PFSK-1 (cell line): Measurements from ENCODE around the gene DUOX1.

Source experiments
- FOXP2 ChIP-seq: optimal IDR thresholded peaks from 2 replicates; pipeline ENCODE3; 2011; ENCODE audit warnings: borderline replicate concordance, control low read depth, inconsistent platforms; ENCODE audit not compliant: insufficient read depth; ENCODE audit errors: extremely low read length, extremely low read depth
- POLR2AphosphoS5 ChIP-seq: IDR thresholded peaks from 2 replicates; pipeline ENCODE4 v1.6.1; 2012; ENCODE audit warnings: low read depth, mild to moderate bottlenecking, control low read depth, low read length, moderate library complexity
- SIN3A ChIP-seq: IDR thresholded peaks from 2 replicates; pipeline ENCODE4 v1.6.1; 2012; ENCODE audit warnings: mild to moderate bottlenecking, low read length, moderate library complexity, borderline replicate concordance; ENCODE audit not compliant: insufficient read depth
- TAF1 ChIP-seq: IDR thresholded peaks from 2 replicates; pipeline ENCODE4 v1.6.1; 2012; ENCODE audit warnings: low read length, control low read depth, borderline replicate concordance; ENCODE audit not compliant: insufficient read depth
- TF ChIP-seq, protein P1 (sequence below), 2 experiments: IDR thresholded peaks; 2 replicates each; pipeline versions ENCODE4 v1.6.1 to v1.8.0; 2011 to 2012; ENCODE audit warnings: low read depth in 2 of 2, low read length in 2 of 2, control low read depth in 1 of 2, inconsistent platforms in 1 of 2, mild to moderate bottlenecking in 1 of 2, moderate library complexity in 1 of 2; ENCODE audit not compliant: insufficient read depth in 1 of 2

DUOX1 gene

DNA sequence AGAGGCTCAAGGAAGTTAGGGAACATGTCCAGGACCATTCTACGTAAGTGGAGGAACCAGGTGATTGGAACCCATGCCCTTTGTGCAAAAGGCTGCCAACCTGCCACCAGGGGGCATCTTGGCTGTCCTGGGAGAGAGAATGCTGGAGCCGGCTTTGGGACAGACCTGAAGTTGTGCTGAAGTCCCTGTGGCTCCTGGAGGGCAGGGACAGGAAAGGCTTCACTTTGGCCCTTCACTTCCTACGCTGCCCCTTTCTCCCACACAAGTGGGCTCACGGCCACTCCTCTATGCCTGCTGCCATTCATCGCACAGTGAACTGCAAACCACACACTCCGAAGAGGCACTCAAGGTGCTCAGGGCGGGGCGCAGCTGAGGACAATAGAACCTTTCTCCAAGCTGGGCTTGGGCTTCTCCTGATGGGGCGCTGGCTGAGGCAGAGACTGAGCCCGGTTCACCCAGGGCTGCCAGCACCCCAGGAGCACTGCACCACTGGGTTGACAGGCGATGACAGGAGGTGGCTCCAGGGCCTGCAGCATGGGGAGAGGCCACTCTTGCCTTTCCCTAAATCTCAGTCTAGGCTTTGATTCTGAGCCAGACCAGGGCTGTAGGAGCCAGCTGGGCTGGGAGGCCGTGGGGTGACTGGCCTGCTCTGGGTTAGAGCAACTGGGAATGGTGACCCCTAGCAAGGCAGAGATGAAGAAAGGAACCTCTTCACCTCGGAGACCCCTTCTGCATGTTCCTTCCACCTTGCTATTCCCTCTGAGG is 49.6 kb downstream of the DUOX1 start:
- TF ChIP-seq POLR2AphosphoS5 (no peak), FOXP2 (no peak), SIN3A (no peak), TAF1 (no peak)
- TF ChIP-seq, protein P1, sequence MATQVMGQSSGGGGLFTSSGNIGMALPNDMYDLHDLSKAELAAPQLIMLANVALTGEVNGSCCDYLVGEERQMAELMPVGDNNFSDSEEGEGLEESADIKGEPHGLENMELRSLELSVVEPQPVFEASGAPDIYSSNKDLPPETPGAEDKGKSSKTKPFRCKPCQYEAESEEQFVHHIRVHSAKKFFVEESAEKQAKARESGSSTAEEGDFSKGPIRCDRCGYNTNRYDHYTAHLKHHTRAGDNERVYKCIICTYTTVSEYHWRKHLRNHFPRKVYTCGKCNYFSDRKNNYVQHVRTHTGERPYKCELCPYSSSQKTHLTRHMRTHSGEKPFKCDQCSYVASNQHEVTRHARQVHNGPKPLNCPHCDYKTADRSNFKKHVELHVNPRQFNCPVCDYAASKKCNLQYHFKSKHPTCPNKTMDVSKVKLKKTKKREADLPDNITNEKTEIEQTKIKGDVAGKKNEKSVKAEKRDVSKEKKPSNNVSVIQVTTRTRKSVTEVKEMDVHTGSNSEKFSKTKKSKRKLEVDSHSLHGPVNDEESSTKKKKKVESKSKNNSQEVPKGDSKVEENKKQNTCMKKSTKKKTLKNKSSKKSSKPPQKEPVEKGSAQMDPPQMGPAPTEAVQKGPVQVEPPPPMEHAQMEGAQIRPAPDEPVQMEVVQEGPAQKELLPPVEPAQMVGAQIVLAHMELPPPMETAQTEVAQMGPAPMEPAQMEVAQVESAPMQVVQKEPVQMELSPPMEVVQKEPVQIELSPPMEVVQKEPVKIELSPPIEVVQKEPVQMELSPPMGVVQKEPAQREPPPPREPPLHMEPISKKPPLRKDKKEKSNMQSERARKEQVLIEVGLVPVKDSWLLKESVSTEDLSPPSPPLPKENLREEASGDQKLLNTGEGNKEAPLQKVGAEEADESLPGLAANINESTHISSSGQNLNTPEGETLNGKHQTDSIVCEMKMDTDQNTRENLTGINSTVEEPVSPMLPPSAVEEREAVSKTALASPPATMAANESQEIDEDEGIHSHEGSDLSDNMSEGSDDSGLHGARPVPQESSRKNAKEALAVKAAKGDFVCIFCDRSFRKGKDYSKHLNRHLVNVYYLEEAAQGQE (IDR thresholded peaks at IDR 0.05; ENCODE audit: insufficient read depth in 1 of 2, low read depth in 2 of 2, low read length in 2 of 2) = no peak

DNA sequence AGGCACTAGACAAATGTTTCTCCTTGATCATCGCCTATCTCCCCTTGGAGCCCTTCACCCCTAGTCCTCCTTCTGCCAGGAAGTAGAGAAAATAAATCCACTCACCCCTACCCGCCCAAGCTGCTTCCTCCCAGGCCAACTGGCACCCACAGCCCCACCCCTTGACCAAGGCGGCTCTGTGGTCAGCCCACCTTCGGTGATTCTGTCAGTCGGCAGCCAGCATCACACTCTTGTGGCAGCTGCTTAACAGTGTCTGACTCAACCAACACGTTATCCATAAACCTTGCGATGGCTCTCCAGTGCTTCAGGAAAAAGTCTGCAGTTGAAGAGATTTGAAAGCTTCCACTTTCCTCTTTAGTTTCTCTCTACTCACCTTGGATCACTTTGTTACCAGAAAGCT is 50.4 kb downstream of the DUOX1 start:
- TF ChIP-seq SIN3A (no peak), POLR2AphosphoS5 (no peak), FOXP2 (no peak), TAF1 (no peak)
- TF ChIP-seq, protein P1 (IDR thresholded peaks at IDR 0.05; ENCODE audit: insufficient read depth in 1 of 2, low read depth in 2 of 2, low read length in 2 of 2) = no peak

DNA sequence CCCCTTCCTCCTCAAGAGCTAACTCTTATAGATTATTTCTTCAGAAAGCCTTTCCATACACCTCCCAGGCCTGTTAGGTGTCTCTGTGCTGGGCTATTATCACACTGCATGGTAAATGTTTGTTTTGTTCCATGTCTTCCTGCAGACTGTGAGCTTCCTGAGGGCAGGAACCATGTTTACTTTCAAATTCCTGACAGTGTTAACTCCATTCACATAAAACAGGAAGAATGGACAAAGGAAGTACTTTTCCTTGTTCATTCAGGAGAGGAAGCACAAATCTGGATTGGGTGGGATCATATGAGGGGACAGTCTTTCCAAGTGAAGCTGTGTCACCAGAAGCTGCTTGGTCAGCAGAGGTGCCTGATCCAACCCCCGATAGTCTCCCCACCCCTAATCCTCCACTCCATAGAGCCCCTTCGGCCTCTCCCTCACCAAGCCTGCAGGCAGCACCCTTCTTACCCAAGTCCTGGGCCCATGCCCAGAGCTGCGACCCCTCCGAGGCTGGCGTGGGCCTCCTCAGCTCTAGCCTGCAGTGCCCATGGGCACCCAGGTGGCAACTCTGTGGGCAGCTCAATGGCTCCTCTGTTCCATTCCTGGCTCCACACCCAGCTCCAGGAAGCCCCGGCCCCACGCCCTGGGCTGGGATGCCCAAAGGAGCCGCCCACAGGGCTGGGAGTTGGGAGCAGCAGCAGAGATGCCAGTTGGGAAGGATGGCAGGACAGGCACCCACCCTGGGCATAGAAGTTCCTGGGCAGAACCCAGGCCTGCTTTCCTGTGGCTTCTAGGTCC is 51.0 kb downstream of the DUOX1 start:
- TF ChIP-seq POLR2AphosphoS5 (no peak), FOXP2 (no peak), SIN3A (no peak), TAF1 (no peak)
- TF ChIP-seq, protein P1 (IDR thresholded peaks at IDR 0.05; ENCODE audit: insufficient read depth in 1 of 2, low read depth in 2 of 2, low read length in 2 of 2) = no peak

DNA sequence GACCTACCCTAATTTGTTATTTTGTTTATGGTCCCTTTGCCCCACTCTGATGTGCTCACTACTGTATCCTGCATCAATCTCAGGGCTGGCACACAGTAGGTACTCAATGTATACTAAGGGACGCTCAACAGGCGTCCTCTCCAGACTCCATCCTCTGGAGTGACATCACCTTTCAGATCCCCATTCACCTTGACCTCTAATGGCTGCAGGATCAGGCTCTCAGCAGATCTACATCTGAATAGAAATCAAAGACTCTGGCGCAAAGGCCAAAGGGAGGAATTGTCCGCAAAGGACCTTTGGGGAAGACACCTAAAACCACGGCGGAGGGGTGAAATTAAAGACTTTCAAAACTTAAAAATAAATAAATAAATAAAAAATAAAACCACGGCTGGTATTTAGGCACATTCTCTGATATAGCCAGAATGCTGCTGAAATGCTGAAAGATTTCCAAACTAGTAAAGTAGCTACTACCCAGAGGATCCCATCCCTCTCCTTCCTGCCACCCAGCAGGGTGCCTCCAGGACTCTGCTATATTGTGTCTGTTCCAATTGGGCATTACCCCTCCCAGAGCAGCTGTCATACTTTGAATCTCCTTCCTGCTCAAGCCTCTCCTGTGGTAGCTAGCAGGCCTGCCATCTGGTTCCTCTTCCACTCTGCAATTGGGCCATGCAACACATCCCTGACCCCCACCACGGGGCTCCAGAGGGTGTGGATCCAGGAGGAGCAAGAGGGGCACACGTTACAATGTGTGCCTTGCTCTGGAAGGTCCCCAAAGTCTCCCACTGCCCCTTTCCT is 51.9 kb downstream of the DUOX1 start:
- TF ChIP-seq FOXP2 = no peak
- TF ChIP-seq POLR2AphosphoS5 = no peak
- TF ChIP-seq SIN3A = no peak
- TF ChIP-seq, protein P1 (IDR thresholded peaks at IDR 0.05; ENCODE audit: insufficient read depth in 1 of 2, low read depth in 2 of 2, low read length in 2 of 2) = no peak
- no peak for TF ChIP-seq TAF1
